Thoracic aorta endothelial cell (primary cell): ENCODE data around the gene GARIN6. TPM values are rescaled to one million over a fixed set of nuclear protein-coding genes. Genes with fewer than 3 reads are reported as not detected.

Experiments
- total RNA-seq: library from RNA; depleted of rRNA; stranded (reverse); fragments of >200 nt; gene quantifications from 2 replicates; pipeline ENCODE4 v1.2.3, GENCODE V29; 2012

GARIN6 gene
- not detected in 2 replicates for total RNA-seq

GRCh38 chr12:99647453-99647852 is at the start of gene GARIN6:
GARIN6 (plus strand) TSS chr12:99647753; CDS start chr12:99648175, 422 bp downstream.

